SK-N-SH (cell line): ENCODE results near the gene MMP28. TPM values are rescaled to one million over a fixed set of nuclear protein-coding genes. Genes with fewer than 3 reads are reported as not detected.

ENCODE experiments used
- CTCF ChIA-PET: fragments of 300-600, 350-600 bp; formaldehyde crosslinking; extraction: SDS; loops from one replicate; lab custom pipeline; 2021; lab: Yijun Ruan, JAX
- POLR2A ChIA-PET: fragments of 350-600 bp; sonication (Branson Sonifier 250); formaldehyde crosslinking; extraction: SDS; loops from one replicate; lab custom pipeline; 2020; ENCODE audit warnings: antibody characterized with exemption, inconsistent platforms; lab: Yijun Ruan, JAX
- DNase-seq: peaks from one replicate; pipeline ENCODE4 v3.0.0; 2012
- H2AFZ ChIP-seq: fragments of 200-600 bp; sonication (generic); 2 replicates; pipeline ENCODE4 v1.8.1; 2016; ENCODE audit warnings: antibody characterized with exemption, mild to moderate bottlenecking, low read depth
- H3F3A ChIP-seq: fragments of 200-600 bp; sonication (generic); replicated peaks from 2 replicates; pipeline ENCODE3; 2016; ENCODE audit warnings: antibody characterized with exemption, mild to moderate bottlenecking; ENCODE audit not compliant: insufficient read depth
- H3K27ac ChIP-seq, 2 experiments: fragments of 200-500 bp in 1 of 2; fragments of 200-600 bp in 1 of 2; sonication (Bioruptor generic) in 1 of 2; sonication (generic), shearing (Covaris generic) in 1 of 2; 2 replicates each; pipeline versions ENCODE4 v1.5.1 to v1.6.1; 2014 to 2016; ENCODE audit warnings: low read depth in 2 of 2, inconsistent platforms in 1 of 2, low read length in 1 of 2, mild to moderate bottlenecking in 1 of 2, mixed read lengths in 1 of 2
- H3K27me3 ChIP-seq: fragments of 200-600 bp; sonication (generic), shearing (Covaris generic); 2 replicates; pipeline ENCODE4 v1.6.1; 2016; ENCODE audit warnings: mixed run types; ENCODE audit not compliant: insufficient read depth
- H3K36me3 ChIP-seq, 2 experiments: fragments of 200-500 bp in 1 of 2; fragments of 200-600 bp in 1 of 2; sonication (Bioruptor generic) in 1 of 2; sonication (generic) in 1 of 2; replicated peaks in 1 of 2; 2 replicates each; pipeline versions ENCODE3 to v1.5.1; 2014 to 2016; ENCODE audit warnings: low read length in 1 of 2, mild to moderate bottlenecking in 1 of 2; ENCODE audit not compliant: insufficient read depth in 2 of 2, control insufficient read depth in 1 of 2
- H3K4me1 ChIP-seq, 2 experiments: fragments of 200-500 bp in 1 of 2; fragments of 200-600 bp in 1 of 2; sonication (Bioruptor generic) in 1 of 2; sonication (generic), shearing (Covaris generic) in 1 of 2; 2 replicates each; pipeline versions ENCODE4 v1.5.1 to v1.6.1; 2014 to 2016; ENCODE audit warnings: low read depth in 1 of 2, low read length in 1 of 2, mixed run types in 1 of 2; ENCODE audit not compliant: insufficient read depth in 2 of 2, control insufficient read depth in 1 of 2
- H3K4me2 ChIP-seq: fragments of 200-600 bp; sonication (generic), shearing (Covaris generic); 2 replicates; pipeline ENCODE4 v1.6.1; 2017; ENCODE audit warnings: mixed run types
- H3K4me3 ChIP-seq, 2 experiments: fragments of 200-500 bp in 1 of 2; fragments of 200-600 bp in 1 of 2; sonication (Bioruptor generic) in 1 of 2; sonication (generic), shearing (Covaris generic) in 1 of 2; 2 replicates each; pipeline versions ENCODE4 v1.5.1 to v1.8.1; 2014 to 2016; ENCODE audit warnings: low read depth in 2 of 2, inconsistent platforms in 1 of 2, low read length in 1 of 2, mild to moderate bottlenecking in 1 of 2, mixed read lengths in 1 of 2, moderate library complexity in 1 of 2
- H3K79me2 ChIP-seq: fragments of 200-600 bp; sonication (generic); 2 replicates; pipeline ENCODE4 v1.8.1; 2017; ENCODE audit warnings: mild to moderate bottlenecking; ENCODE audit not compliant: insufficient read depth
- H3K9ac ChIP-seq: fragments of 200-600 bp; sonication (generic); 2 replicates; pipeline ENCODE4 v1.6.1; 2017; ENCODE audit warnings: mixed run types
- H3K9me2 ChIP-seq: fragments of 200-600 bp; sonication (generic); 2 replicates; pipeline ENCODE4 v1.6.1; 2017; ENCODE audit warnings: mixed run types
- H3K9me3 ChIP-seq: fragments of 200-600 bp; sonication (generic); 2 replicates; pipeline ENCODE4 v1.6.1; 2017; ENCODE audit warnings: mixed run types, mild to moderate bottlenecking, moderate library complexity
- H4K20me1 ChIP-seq: fragments of 200-600 bp; sonication (generic); 2 replicates; pipeline ENCODE4 v1.6.1; 2017; ENCODE audit warnings: mild to moderate bottlenecking, mixed run types; ENCODE audit not compliant: insufficient read depth
- CHD2 ChIP-seq: fragments of 150-350 bp; IDR thresholded peaks from 2 replicates; pipeline ENCODE4 v1.6.1; 2018; ENCODE audit warnings: low read length; ENCODE audit not compliant: partially characterized antibody
- CTCF ChIP-seq: fragments of 200-600 bp; sonication (generic); IDR thresholded peaks from 2 replicates; pipeline ENCODE4 v1.6.1; 2017; ENCODE audit warnings: antibody characterized with exemption, mild to moderate bottlenecking, moderate library complexity
- ELF1 ChIP-seq: IDR thresholded peaks from 2 replicates; pipeline ENCODE4 v1.4.0; 2012
- EZH2phosphoT487 ChIP-seq: fragments of 200-600 bp; sonication (generic); IDR thresholded peaks from 2 replicates; pipeline ENCODE4 v1.6.1; 2017; ENCODE audit warnings: low read depth, mixed run types, mild to moderate bottlenecking, antibody characterized with exemption, moderate library complexity, borderline replicate concordance
- FOSL2 ChIP-seq: IDR thresholded peaks from 2 replicates; pipeline ENCODE4 v1.4.0; 2012; ENCODE audit warnings: low read depth, mild to moderate bottlenecking, moderate library complexity, borderline replicate concordance
- FOXM1 ChIP-seq: IDR thresholded peaks from 2 replicates; pipeline ENCODE4 v1.4.0; 2012; ENCODE audit warnings: low read depth, mild to moderate bottlenecking
- GATA2 ChIP-seq: sonication (generic); formaldehyde crosslinking; IDR thresholded peaks from 2 replicates; pipeline ENCODE4 v1.5.0; 2020; ENCODE audit warnings: mild to moderate bottlenecking, missing genetic modification reagents
- IRF3 ChIP-seq: fragments of 150-350 bp; IDR thresholded peaks from 2 replicates; pipeline ENCODE4 v1.6.1; 2016; ENCODE audit warnings: mild to moderate bottlenecking, low read depth, low read length
- MAX ChIP-seq: IDR thresholded peaks from 2 replicates; pipeline ENCODE4 v1.4.0; 2012; ENCODE audit warnings: low read depth
- MXI1 ChIP-seq: IDR thresholded peaks from 2 replicates; pipeline ENCODE4 v1.6.1; 2012; ENCODE audit warnings: mild to moderate bottlenecking, low read depth, low read length, improper control_type of control experiment
- NFIC ChIP-seq: IDR thresholded peaks from 2 replicates; pipeline ENCODE4 v1.4.0; 2012; ENCODE audit warnings: borderline replicate concordance
- RAD21 ChIP-seq: IDR thresholded peaks from 2 replicates; pipeline ENCODE4 v1.6.1; 2012; ENCODE audit warnings: mild to moderate bottlenecking, low read length
- RCOR1 ChIP-seq: fragments of 150-350 bp; IDR thresholded peaks from 2 replicates; pipeline ENCODE4 v1.6.1; 2017; ENCODE audit warnings: antibody characterized with exemption, low read length
- REST ChIP-seq: IDR thresholded peaks from 2 replicates; pipeline ENCODE4 v1.6.1; 2012; ENCODE audit warnings: mild to moderate bottlenecking, low read depth, low read length, moderate library complexity
- RFX5 ChIP-seq: IDR thresholded peaks from 2 replicates; pipeline ENCODE4 v1.6.1; 2012; ENCODE audit warnings: mild to moderate bottlenecking, improper control_type of control experiment, low read length
- RXRA ChIP-seq: IDR thresholded peaks from 2 replicates; pipeline ENCODE4 v1.4.0; 2012; ENCODE audit warnings: low read depth, mild to moderate bottlenecking, borderline replicate concordance
- SIN3A ChIP-seq: IDR thresholded peaks from 2 replicates; pipeline ENCODE4 v1.6.1; 2012; ENCODE audit warnings: low read depth, mild to moderate bottlenecking, low read length, moderate library complexity, borderline replicate concordance
- TAF1 ChIP-seq: IDR thresholded peaks from 2 replicates; pipeline ENCODE4 v1.6.1; 2012; ENCODE audit warnings: low read depth, mild to moderate bottlenecking, low read length, moderate library complexity, borderline replicate concordance
- TCF12 ChIP-seq: IDR thresholded peaks from 2 replicates; pipeline ENCODE4 v1.4.0; 2012
- YY1 ChIP-seq: IDR thresholded peaks from 2 replicates; pipeline ENCODE4 v1.4.0; 2012; ENCODE audit warnings: low read depth, mild to moderate bottlenecking
- ZBTB33 ChIP-seq: IDR thresholded peaks from 2 replicates; pipeline ENCODE4 v1.4.0; 2012; ENCODE audit warnings: low read depth, borderline replicate concordance
- WGBS: methylation state at CpG from one replicate; pipeline ENCODE4 v1.1.6; 2017; ENCODE audit warnings: low lambda C conversion rate; 5-methylcytosine and 5-hydroxymethylcytosine counted together
- polyA plus RNA-seq, 3 experiments: library from polyadenylated mRNA; depleted of rRNA; stranded (reverse); fragments of >200 nt; gene quantifications; 2 replicates each; pipeline ENCODE4 v1.2.3, GENCODE V29; 2012

The MMP28 gene
- polyA plus RNA-seq, 1 of the 3 experiments (the other 2 are of a cell fraction), result 0.33 TPM

GRCh38 chr17:35842239-35842638, 46.8 kb upstream of the MMP28 start:
- H3K4me3 ChIP-seq, result no peak overlapping the region
- H3K79me2 ChIP-seq, result no peaks in the 10 kb centered on the region
- TF ChIP-seq SIN3A, result no peak
- no peak for TF ChIP-seq MXI1
- TF ChIP-seq FOXM1, result no peak
- TF ChIP-seq YY1, result no peak
- no peak for TF ChIP-seq NFIC
- no peak for TF ChIP-seq RAD21
- TF ChIP-seq RXRA, result no peak
- TF ChIP-seq MAX, result no peak
- TF ChIP-seq RFX5, result no peak
- no peak for TF ChIP-seq ZBTB33
- no peak for TF ChIP-seq RCOR1
- TF ChIP-seq FOSL2, result no peak
- TF ChIP-seq TAF1, result no peak
- TF ChIP-seq IRF3, result no peak
- no peak for TF ChIP-seq EZH2phosphoT487
- ChIA-PET CTCF (interaction anchor here (1.1 to 1.4 kb wide), 3 partner anchors 22 to 79 kb away, joined by 3 to 6 read pairs (median 4); partner anchors contain the start of gene TAF15), POLR2A (interaction anchor here (1.3 kb wide), 1 partner anchor 33 kb away, joined by 5 read pairs; the partner anchor contains the start of gene TAF15)
- DNase-seq, result no peak
- no peak overlapping the region for H3K4me2 ChIP-seq
- H3F3A ChIP-seq, result peaks cover 25% of the 10 kb centered on the region
- WGBS, result 94% methylated on average over 5 of the region's 5 CpGs
- no peak overlapping the region for H2AFZ ChIP-seq
- H3K4me1 ChIP-seq, result no peaks in the 10 kb centered on the region
- no peaks in the 10 kb centered on the region for H3K9me3 ChIP-seq
- H4K20me1 ChIP-seq, result no peaks in the 10 kb centered on the region; the same call in none of the 2 replicates
- H3K36me3 ChIP-seq, result peaks cover 63 to 78% of the 10 kb centered on the region in 2 experiments
- H3K9ac ChIP-seq, result no peak overlapping the region
- H3K9me2 ChIP-seq, result no peaks in the 10 kb centered on the region
- H3K27ac ChIP-seq, result no peak overlapping the region
- no peaks in the 10 kb centered on the region for H3K27me3 ChIP-seq

- CTCF ChIA-PET, result interaction anchor here (0.6 to 2.1 kb wide), 6 partner anchors 8 to 528 kb away, joined by 3 to 11 read pairs (median 4); partner anchors contain the start of gene TAF15
- Histone ChIP-seq H3K4me2 (no peak overlapping the region), H3K4me1 (no peaks in the 10 kb centered on the region), H3F3A (peaks cover 22% of the 10 kb centered on the region), H3K9me2 (no peaks in the 10 kb centered on the region), H3K27me3 (no peaks in the 10 kb centered on the region), H3K79me2 (no peaks in the 10 kb centered on the region), H3K9me3 (no peaks in the 10 kb centered on the region), H4K20me1 (no peaks in the 10 kb centered on the region; the same call in none of the 2 replicates), H3K36me3 (peaks cover 59 to 85% of the 10 kb centered on the region in 2 experiments), H2AFZ (no peak overlapping the region), H3K27ac (no peak overlapping the region), H3K4me3 (no peak overlapping the region), H3K9ac (no peak overlapping the region)
- POLR2A ChIA-PET, result interaction anchor here (0.6 to 0.7 kb wide), 2 partner anchors 32 to 96 kb away, joined by 3 to 4 read pairs; partner anchors contain the start of gene TAF15
- no peak for DNase-seq
- 94% methylated on average over 4 of the region's 4 CpGs for WGBS
- no peak for TF ChIP-seq ELF1
- TF ChIP-seq TCF12, result no peak
- no peak for TF ChIP-seq GATA2 (CRISPR knock-in tag)
- no peak for TF ChIP-seq REST
- no peak for TF ChIP-seq MXI1
- TF ChIP-seq YY1, result no peak
- no peak for TF ChIP-seq CHD2
- no peak for TF ChIP-seq CTCF
Observed at GRCh38 chr17:35841505-35841904, 46.1 kb upstream of the MMP28 start.
